GM12801 (cell line): Measurements from ENCODE around the gene AJUBA.

Source experiments
- TF ChIP-seq, protein P1 (sequence below): IDR thresholded peaks from one replicate; pipeline ENCODE4 v1.5.1; 2011; ENCODE audit warnings: control low read depth; ENCODE audit not compliant: insufficient read length; ENCODE audit errors: extremely low read depth

The AJUBA gene

GRCh38 chr14:23021889-23022442 lies 39.6 kb upstream of the AJUBA start:
- TF ChIP-seq, protein P1, sequence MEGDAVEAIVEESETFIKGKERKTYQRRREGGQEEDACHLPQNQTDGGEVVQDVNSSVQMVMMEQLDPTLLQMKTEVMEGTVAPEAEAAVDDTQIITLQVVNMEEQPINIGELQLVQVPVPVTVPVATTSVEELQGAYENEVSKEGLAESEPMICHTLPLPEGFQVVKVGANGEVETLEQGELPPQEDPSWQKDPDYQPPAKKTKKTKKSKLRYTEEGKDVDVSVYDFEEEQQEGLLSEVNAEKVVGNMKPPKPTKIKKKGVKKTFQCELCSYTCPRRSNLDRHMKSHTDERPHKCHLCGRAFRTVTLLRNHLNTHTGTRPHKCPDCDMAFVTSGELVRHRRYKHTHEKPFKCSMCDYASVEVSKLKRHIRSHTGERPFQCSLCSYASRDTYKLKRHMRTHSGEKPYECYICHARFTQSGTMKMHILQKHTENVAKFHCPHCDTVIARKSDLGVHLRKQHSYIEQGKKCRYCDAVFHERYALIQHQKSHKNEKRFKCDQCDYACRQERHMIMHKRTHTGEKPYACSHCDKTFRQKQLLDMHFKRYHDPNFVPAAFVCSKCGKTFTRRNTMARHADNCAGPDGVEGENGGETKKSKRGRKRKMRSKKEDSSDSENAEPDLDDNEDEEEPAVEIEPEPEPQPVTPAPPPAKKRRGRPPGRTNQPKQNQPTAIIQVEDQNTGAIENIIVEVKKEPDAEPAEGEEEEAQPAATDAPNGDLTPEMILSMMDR: no peak

DNA sequence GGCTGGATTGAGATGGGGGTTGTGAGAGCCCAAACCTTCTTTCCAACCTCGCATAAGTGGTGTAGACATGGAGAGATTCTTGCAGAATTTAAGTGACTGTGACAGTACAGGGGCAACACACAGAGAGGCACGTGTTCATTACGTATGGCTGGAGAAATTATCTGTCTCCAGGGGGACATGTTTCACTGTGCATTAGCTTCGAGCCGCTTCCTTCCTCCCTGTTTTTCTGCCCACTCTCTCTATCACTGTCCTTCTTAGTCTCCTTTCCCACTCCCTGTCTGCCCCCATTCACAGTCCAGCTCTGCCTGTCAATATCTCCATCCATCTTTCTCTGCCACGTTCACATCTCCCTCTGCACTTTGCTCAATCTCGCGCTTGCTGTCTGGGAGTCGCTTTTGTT lies 39.1 kb upstream of the AJUBA start:
- TF ChIP-seq, protein P1: no peak

GRCh38 chr14:23020143-23021128 lies 38.1 kb upstream of the AJUBA start:
- TF ChIP-seq, protein P1: no peak

GRCh38 chr14:23018107-23018506 lies 35.8 kb upstream of the AJUBA start:
- TF ChIP-seq, protein P1: no peak

GRCh38 chr14:23017091-23017490 lies 34.7 kb upstream of the AJUBA start:
- TF ChIP-seq, protein P1: no peak

GRCh38 chr14:23015618-23016017 lies 33.3 kb upstream of the AJUBA start:
- TF ChIP-seq, protein P1: no peak

- TF ChIP-seq, protein P1: no peak
Observed at GRCh38 chr14:23013054-23013748, 30.9 kb upstream of the AJUBA start.
